Lower lobe of right lung (tissue), 2 donors: ENCODE measurements around the gene SPNS2. TPM values are rescaled to one million over a fixed set of nuclear protein-coding genes. Genes with fewer than 3 reads are reported as not detected.

Experiments
- ATAC-seq, 2 donors: fragments of 200-7000 bp; cut with Tn5 transposase; one replicate each; pipeline ENCODE4 v1.9.1; 2020 to 2022; ENCODE audit warnings: mild to moderate bottlenecking in 2 of 2, moderate library complexity in 2 of 2
- DNase-seq: peaks from one replicate; pipeline ENCODE4 v3.0.0-alpha.2; 2020
- H3K27ac ChIP-seq: fragments of 200-600 bp; one replicate; pipeline ENCODE4 v1.8.0; 2022
- H3K27me3 ChIP-seq: fragments of 200-600 bp; one replicate; pipeline ENCODE4 v1.8.0; 2022; ENCODE audit warnings: low read depth
- H3K36me3 ChIP-seq: fragments of 200-600 bp; one replicate; pipeline ENCODE4 v1.8.0; 2022; ENCODE audit warnings: mild to moderate bottlenecking
- H3K4me1 ChIP-seq: fragments of 200-600 bp; one replicate; pipeline ENCODE4 v1.8.0; 2022
- H3K4me3 ChIP-seq: fragments of 200-600 bp; one replicate; pipeline ENCODE4 v1.8.0; 2022; ENCODE audit warnings: mild to moderate bottlenecking
- H3K9me3 ChIP-seq: fragments of 200-600 bp; one replicate; pipeline ENCODE4 v1.8.0; 2022
- intact Hi-C: fragments of 100-400 bp; cut with DNase I; formaldehyde crosslinking; loops from one replicate; pipeline ENCODE4 v1.11.0; 2022
- total RNA-seq: library from RNA; stranded (reverse); fragmentation: NEBNext Ultra II Directional; extraction: Animal tissue kit (Norgen Biotek cat#: 25700); gene quantifications from one replicate; pipeline ENCODE4 v1.2.1, GENCODE V29; 2021
- TF ChIP-seq, protein P1 (sequence below): fragments of 200-600 bp; IDR thresholded peaks from one replicate; pipeline ENCODE4 v1.8.0; 2022; ENCODE audit warnings: antibody characterized with exemption, mild to moderate bottlenecking
- donor health status: DM: no; HTN: yes; CAD: no; lungs with severe emphysema.

Gene SPNS2
- total RNA-seq, 1 donor from 2014 or later, result 42.0 TPM

DNA sequence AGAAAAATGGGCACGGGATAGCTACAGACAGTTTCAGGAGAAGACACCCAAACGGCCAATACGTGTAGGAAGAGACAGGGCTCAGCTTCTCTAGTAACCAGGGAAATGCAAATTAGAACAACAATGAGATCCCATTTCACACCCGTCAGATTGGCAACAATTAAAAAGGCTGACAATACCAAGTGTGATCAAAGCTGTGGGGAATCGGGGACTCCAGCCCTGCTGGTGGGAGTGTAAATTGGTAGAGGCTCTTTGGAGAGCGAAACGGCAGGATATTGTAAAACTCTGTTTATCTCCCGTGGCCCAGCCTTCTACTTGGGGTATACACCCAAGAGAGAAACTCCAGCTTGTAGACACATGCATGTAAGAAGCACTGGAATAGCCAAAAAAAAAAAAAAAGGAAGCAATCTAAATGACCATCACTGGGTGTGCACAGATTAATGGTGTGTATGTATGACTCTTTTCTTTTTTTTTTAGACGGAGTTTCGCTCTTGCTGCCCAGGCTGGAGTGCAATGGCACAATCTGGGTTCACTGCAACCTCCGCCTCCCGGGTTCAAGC is 29.0 kb downstream of the SPNS2 start:
- ATAC-seq, result no peak
- Histone ChIP-seq H3K4me3 (no peak overlapping the region), H3K9me3 (no peaks in the 10 kb centered on the region), H3K27me3 (no peaks in the 10 kb centered on the region), H3K4me1 (peaks cover 44% of the 10 kb centered on the region), H3K36me3 (peaks cover 8% of the 10 kb centered on the region), H3K27ac (no peak overlapping the region)
- no peak for DNase-seq
- TF ChIP-seq, protein P1, sequence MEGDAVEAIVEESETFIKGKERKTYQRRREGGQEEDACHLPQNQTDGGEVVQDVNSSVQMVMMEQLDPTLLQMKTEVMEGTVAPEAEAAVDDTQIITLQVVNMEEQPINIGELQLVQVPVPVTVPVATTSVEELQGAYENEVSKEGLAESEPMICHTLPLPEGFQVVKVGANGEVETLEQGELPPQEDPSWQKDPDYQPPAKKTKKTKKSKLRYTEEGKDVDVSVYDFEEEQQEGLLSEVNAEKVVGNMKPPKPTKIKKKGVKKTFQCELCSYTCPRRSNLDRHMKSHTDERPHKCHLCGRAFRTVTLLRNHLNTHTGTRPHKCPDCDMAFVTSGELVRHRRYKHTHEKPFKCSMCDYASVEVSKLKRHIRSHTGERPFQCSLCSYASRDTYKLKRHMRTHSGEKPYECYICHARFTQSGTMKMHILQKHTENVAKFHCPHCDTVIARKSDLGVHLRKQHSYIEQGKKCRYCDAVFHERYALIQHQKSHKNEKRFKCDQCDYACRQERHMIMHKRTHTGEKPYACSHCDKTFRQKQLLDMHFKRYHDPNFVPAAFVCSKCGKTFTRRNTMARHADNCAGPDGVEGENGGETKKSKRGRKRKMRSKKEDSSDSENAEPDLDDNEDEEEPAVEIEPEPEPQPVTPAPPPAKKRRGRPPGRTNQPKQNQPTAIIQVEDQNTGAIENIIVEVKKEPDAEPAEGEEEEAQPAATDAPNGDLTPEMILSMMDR, result no peak
- intact Hi-C loops, result no loop called here

DNA sequence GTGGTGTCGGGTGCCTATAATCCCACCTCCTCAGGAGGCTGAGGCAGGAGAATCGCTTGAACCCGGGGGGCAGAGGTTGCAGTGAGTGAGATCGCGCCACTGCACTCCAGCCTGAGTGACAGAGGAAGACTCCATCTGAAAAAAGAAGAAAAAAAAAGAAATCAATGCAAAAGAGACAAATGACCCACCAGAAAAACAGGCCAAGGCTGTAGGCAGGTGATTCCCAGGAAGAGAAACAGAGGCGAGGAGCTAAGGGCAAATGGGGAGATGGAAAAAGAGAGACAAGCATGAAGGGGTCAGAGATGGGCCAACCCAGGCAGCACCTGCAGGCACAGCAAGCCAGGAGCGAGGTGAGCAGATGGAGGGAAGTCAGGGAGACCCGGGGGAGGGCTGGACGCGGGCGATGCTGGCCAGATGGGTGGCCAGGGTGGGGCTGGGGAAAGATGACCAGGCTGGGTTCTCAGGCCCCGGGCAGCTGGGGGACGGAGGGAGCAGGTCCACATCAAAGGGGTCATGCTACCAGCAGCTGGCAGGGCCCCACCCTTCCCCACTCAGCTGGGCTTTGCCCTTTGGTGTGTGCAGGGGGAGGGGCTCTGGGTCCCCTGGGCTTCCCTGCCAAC is 31.0 kb downstream of the SPNS2 start:
- Histone ChIP-seq H3K4me3 (no peak overlapping the region), H3K27ac (peak overlapping the region; percentile 73), H3K4me1 (peaks cover 62% of the 10 kb centered on the region), H3K9me3 (no peaks in the 10 kb centered on the region), H3K36me3 (peaks cover 17% of the 10 kb centered on the region), H3K27me3 (no peaks in the 10 kb centered on the region)
- TF ChIP-seq, protein P1, result no peak
- DNase-seq, result no peak
- ATAC-seq, result no peak
- intact Hi-C loops, result no loop called here

- peaks cover 74% of the 10 kb centered on the region for H3K4me1 ChIP-seq
- intact Hi-C loops, result no loop called here
Measured at GRCh38 chr17:4530799-4531730, 32.4 kb downstream of the SPNS2 start.

DNA sequence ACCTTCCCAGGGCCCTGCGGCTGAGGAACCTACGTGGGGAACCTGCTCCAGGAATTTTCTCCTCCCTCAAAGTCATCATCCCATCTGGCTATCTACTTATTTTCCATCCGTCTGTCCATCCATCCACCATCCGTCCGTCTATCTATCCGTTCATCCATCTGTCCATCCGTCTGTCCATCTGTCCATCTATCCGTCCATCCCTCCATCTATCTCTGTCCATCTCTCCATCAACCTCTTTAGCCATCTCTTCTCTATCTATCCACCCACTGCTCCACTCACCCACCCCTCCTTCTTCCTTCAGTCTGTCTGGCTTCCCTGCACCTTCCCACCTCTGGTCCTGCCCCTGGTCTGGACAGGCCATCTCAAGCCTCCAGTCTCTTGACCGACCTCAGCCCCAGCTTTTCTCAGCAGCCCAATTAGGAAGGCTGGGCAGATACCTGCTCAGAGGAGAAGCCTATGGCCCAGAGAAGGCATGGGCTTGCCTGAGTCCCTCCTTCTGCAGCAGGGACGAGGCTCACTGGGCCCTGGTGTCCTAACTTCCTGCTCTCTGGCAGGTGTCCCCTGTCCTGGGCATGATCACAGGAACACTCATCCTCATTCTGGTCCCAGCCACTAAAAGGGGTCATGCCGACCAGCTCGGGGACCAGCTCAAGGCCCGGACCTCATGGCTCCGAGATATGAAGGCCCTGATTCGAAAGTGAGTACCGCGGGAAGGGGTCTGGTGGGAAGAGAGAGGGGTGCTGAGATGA is 33.5 kb downstream of the SPNS2 start:
- DNase-seq (no peak), ATAC-seq (no peak)
- H3K4me1 ChIP-seq, result peaks cover 80% of the 10 kb centered on the region
- H3K9me3 ChIP-seq, result no peaks in the 10 kb centered on the region
- TF ChIP-seq, protein P1, result no peak
- no peak overlapping the region for H3K4me3 ChIP-seq
- H3K36me3 ChIP-seq, result peaks cover 12% of the 10 kb centered on the region
- no peaks in the 10 kb centered on the region for H3K27me3 ChIP-seq
- H3K27ac ChIP-seq, result peak overlapping the region; percentile 77
- intact Hi-C loops, result no loop called here

More at GRCh38 chr17:4530799-4531730, 32.4 kb downstream of the SPNS2 start:
- no peak for DNase-seq
- Histone ChIP-seq H3K27ac (peak overlapping the region; percentile 77), H3K4me3 (no peak overlapping the region), H3K27me3 (no peaks in the 10 kb centered on the region), H3K36me3 (peaks cover 12% of the 10 kb centered on the region), H3K9me3 (no peaks in the 10 kb centered on the region)
- TF ChIP-seq, protein P1, result peak; percentile 7
- peak; percentile 24 to 29 for ATAC-seq
